Measurements from ENCODE around the gene RUVBL2.
"Not testable (repeated sequence)": the region's sequence is repeated elsewhere in the genome, so short reads cannot be mapped to it uniquely, and the experiment has no call there.

The RUVBL2 gene

GRCh38 chr19:49042666-49043065, 49.0 kb downstream of the RUVBL2 start:
- not testable (repeated sequence) for DNase-seq (ENCODE audit: low read depth, low spot score)

- not testable (repeated sequence) for DNase-seq (ENCODE audit: low read depth, low spot score)
Observed at GRCh38 chr19:49043548-49043947, 49.9 kb downstream of the RUVBL2 start, which contains the start of gene CGB5. Gene CGB5 (plus strand): TSS chr19:49043848. CDS start chr19:49044210, 362 bp downstream.

GRCh38 chr19:49049011-49049410, 55.3 kb downstream of the RUVBL2 start, which contains the start of gene CGB8:
Gene CGB8 (minus strand): TSS chr19:49049111. CDS start chr19:49048739, 372 bp downstream.
- DNase-seq (ENCODE audit: low read depth, low spot score): not testable (repeated sequence)

- DNase-seq (ENCODE audit: low read depth, low spot score): not testable (repeated sequence)
Observed at GRCh38 chr19:49049834-49050233, 56.1 kb downstream of the RUVBL2 start.

- DNase-seq (ENCODE audit: low read depth, low spot score): not testable (repeated sequence)
Observed at GRCh38 chr19:49050376-49051033, 56.8 kb downstream of the RUVBL2 start.

- DNase-seq (ENCODE audit: low read depth, low spot score): no peak
Observed at GRCh38 chr19:49056101-49056901, 62.6 kb downstream of the RUVBL2 start.

- not testable (repeated sequence) for DNase-seq (ENCODE audit: low read depth, low spot score)
Observed at GRCh38 chr19:49056902-49057596, 63.4 kb downstream of the RUVBL2 start.

- DNase-seq (ENCODE audit: low read depth, low spot score): no peak
Observed at GRCh38 chr19:49057636-49058234, 64.0 kb downstream of the RUVBL2 start, which contains the start of gene CGB7. Gene CGB7 (minus strand): TSS chr19:49057749. CDS start chr19:49055375, 2,374 bp downstream.

GRCh38 chr19:49058562-49058961, 64.9 kb downstream of the RUVBL2 start:
- DNase-seq (ENCODE audit: low read depth, low spot score): no peak

GRCh38 chr19:49059053-49059452, 65.4 kb downstream of the RUVBL2 start:
- DNase-seq (ENCODE audit: low read depth, low spot score): no peak

GRCh38 chr19:49061000-49061399, 67.3 kb downstream of the RUVBL2 start:
- DNase-seq (ENCODE audit: low read depth, low spot score): no peak

- no peak for DNase-seq (ENCODE audit: low read depth, low spot score)
Observed at GRCh38 chr19:49061445-49061844, 67.8 kb downstream of the RUVBL2 start.

- no peak for DNase-seq (ENCODE audit: low read depth, low spot score)
Observed at GRCh38 chr19:49064029-49064629, 70.4 kb downstream of the RUVBL2 start.

GRCh38 chr19:49064768-49065611, 71.3 kb downstream of the RUVBL2 start, which contains the start of gene NTF4:
Gene NTF4 (minus strand): TSS chr19:49064818. CDS start chr19:49061997, 2,821 bp downstream.
- no peak for DNase-seq (ENCODE audit: low read depth, low spot score)

Data from smooth muscle cell of the brain vasculature (primary cell).